A549 (cell line): ENCODE data around the gene REC114. TPM values are rescaled to one million over a fixed set of nuclear protein-coding genes. Genes with fewer than 3 reads are reported as not detected.

Experiments used
- ATAC-seq, 2 experiments: fragments of 200-7000 bp in 1 of 2; fragments of >200 bp in 1 of 2; cut with Nextera tagmentation in 1 of 2; cut with Tn5 transposase in 1 of 2; 3 replicates each; pipeline versions ENCODE4 v1.8.0 to v1.9.1; 2018 to 2020; ENCODE audit warnings: mild to moderate bottlenecking in 1 of 2, moderate library complexity in 1 of 2
- CTCF ChIA-PET: fragments of 300-600 bp; sonication (Branson Sonifier 250); formaldehyde crosslinking; extraction: SDS; loops from one replicate; lab custom pipeline; 2021; ENCODE audit warnings: antibody characterized with exemption, inconsistent platforms; lab: Yijun Ruan, JAX
- POLR2A ChIA-PET: fragments of 350-600 bp; formaldehyde crosslinking; extraction: SDS; loops from one replicate; lab custom pipeline; 2021; ENCODE audit warnings: antibody characterized with exemption, inconsistent platforms; lab: Yijun Ruan, JAX
- DNase-seq, 2 experiments: peaks; one replicate each; pipeline versions ENCODE4 v3.0.0 to v3.0.0-alpha.2; 2011 to 2016; ENCODE audit warnings: low read depth in 1 of 2, low spot score in 1 of 2
- FAIRE-seq: peaks from 2 replicates; lab custom pipeline; 2011; peaks lifted over from hg19 to GRCh38; lab: Jason Lieb, UNC
- H3K27ac ChIP-seq, 2 experiments: fragments of >200 bp; sonication (Bioruptor Twin); formaldehyde crosslinking; 3 replicates each; pipeline ENCODE4 v1.5.1; 2016 to 2017
- H3K4me1 ChIP-seq: fragments of >200 bp; sonication (Bioruptor Twin); formaldehyde crosslinking; 3 replicates; pipeline ENCODE4 v1.6.1; 2016
- H3K4me2 ChIP-seq: fragments of >200 bp; sonication (Bioruptor Twin); formaldehyde crosslinking; 3 replicates; pipeline ENCODE4 v1.6.1; 2016
- H3K4me3 ChIP-seq: fragments of >200 bp; sonication (Bioruptor Twin); formaldehyde crosslinking; 3 replicates; pipeline ENCODE4 v1.5.1; 2016
- H3K9me3 ChIP-seq: fragments of >200 bp; sonication (Bioruptor Twin); formaldehyde crosslinking; 3 replicates; pipeline ENCODE4 v1.6.1; 2016
- BCL3 ChIP-seq: fragments of >200 bp; sonication (Bioruptor Twin); formaldehyde crosslinking; IDR thresholded peaks from 3 replicates; pipeline ENCODE4 v1.6.1; 2016
- CBX2 ChIP-seq: fragments of 200-600 bp; sonication (generic); IDR thresholded peaks from 2 replicates; pipeline ENCODE4 v1.6.1; 2016; ENCODE audit warnings: low read depth, mild to moderate bottlenecking, borderline replicate concordance
- CBX8 ChIP-seq: fragments of 200-600 bp; sonication (generic); IDR thresholded peaks from 2 replicates; pipeline ENCODE4 v1.6.1; 2016
- CHD2 ChIP-seq: fragments of 150-350 bp; IDR thresholded peaks from 2 replicates; pipeline ENCODE4 v1.6.1; 2014; ENCODE audit warnings: low read length; ENCODE audit not compliant: partially characterized antibody
- CHD4 ChIP-seq: fragments of 200-600 bp; sonication (generic); IDR thresholded peaks from 2 replicates; pipeline ENCODE4 v1.6.1; 2016; ENCODE audit warnings: antibody characterized with exemption, mild to moderate bottlenecking, borderline replicate concordance
- EHF ChIP-seq: fragments of 250-450 bp; sonication (Bioruptor Pico); IDR thresholded peaks from 2 replicates; pipeline ENCODE4 v1.5.0; 2020; ENCODE audit warnings: mild to moderate bottlenecking
- FOSL2 ChIP-seq, 2 experiments: fragments of 450-650 bp in 1 of 2; fragments of >200 bp in 1 of 2; sonication (Bioruptor Twin) in 1 of 2; formaldehyde crosslinking; IDR thresholded peaks; 2 replicates each; pipeline versions ENCODE4 v1.5.0 to v1.6.1; 2016 to 2020; ENCODE audit warnings: mild to moderate bottlenecking in 1 of 2, moderate library complexity in 1 of 2
- GATA3 ChIP-seq: IDR thresholded peaks from 2 replicates; pipeline ENCODE4 v1.6.1; 2012; ENCODE audit warnings: borderline replicate concordance
- HDAC2 ChIP-seq: fragments of 200-600 bp; sonication (generic); IDR thresholded peaks from 2 replicates; pipeline ENCODE4 v1.6.1; 2016
- HMGXB4 ChIP-seq: fragments of 250-450 bp; sonication (Bioruptor Pico); IDR thresholded peaks from 2 replicates; pipeline ENCODE4 v1.5.0; 2021; ENCODE audit warnings: mild to moderate bottlenecking, moderate library complexity, borderline replicate concordance
- HOXB13 ChIP-seq: fragments of 250-450 bp; sonication (Bioruptor Pico); IDR thresholded peaks from 2 replicates; pipeline ENCODE4 v1.5.0; 2020; ENCODE audit warnings: low read depth, mild to moderate bottlenecking, moderate library complexity
- JUN ChIP-seq, 2 experiments: fragments of >200 bp; sonication (Bioruptor Twin); formaldehyde crosslinking; IDR thresholded peaks; 2 replicates in 1 of 2; 3 replicates in 1 of 2; pipeline ENCODE4 v1.6.1; 2016 to 2017
- JUNB ChIP-seq: fragments of >200 bp; sonication (Bioruptor Twin); formaldehyde crosslinking; IDR thresholded peaks from 2 replicates; pipeline ENCODE4 v1.6.1; 2016
- MAFK ChIP-seq: fragments of 450-650 bp; IDR thresholded peaks from 2 replicates; pipeline ENCODE4 v1.6.1; 2014; ENCODE audit not compliant: partially characterized antibody
- MAX ChIP-seq: IDR thresholded peaks from 2 replicates; pipeline ENCODE4 v1.6.1; 2012
- POLR2A ChIP-seq: IDR thresholded peaks from 2 replicates; pipeline ENCODE4 v1.6.1; 2012; ENCODE audit warnings: mild to moderate bottlenecking, low read length
- RCOR1 ChIP-seq: fragments of 150-350 bp; IDR thresholded peaks from 2 replicates; pipeline ENCODE4 v1.6.1; 2014; ENCODE audit warnings: antibody characterized with exemption, low read length, low read depth
- REST ChIP-seq: fragments of 200-600 bp; sonication (generic); IDR thresholded peaks from 2 replicates; pipeline ENCODE4 v1.6.1; 2016; ENCODE audit warnings: antibody characterized with exemption, mild to moderate bottlenecking, moderate library complexity
- ZC3H11A ChIP-seq: fragments of 450-650 bp; IDR thresholded peaks from 2 replicates; pipeline ENCODE4 v1.6.1; 2014; ENCODE audit warnings: antibody characterized with exemption, mild to moderate bottlenecking
- ZFP36 ChIP-seq: fragments of 450-650 bp; IDR thresholded peaks from 2 replicates; pipeline ENCODE4 v1.6.1; 2014; ENCODE audit warnings: borderline replicate concordance; ENCODE audit not compliant: partially characterized antibody
- ZNF302 ChIP-seq: fragments of 250-450 bp; sonication (Bioruptor Pico); IDR thresholded peaks from 2 replicates; pipeline ENCODE4 v1.9.0; 2021; ENCODE audit warnings: inconsistent platforms, mild to moderate bottlenecking, moderate library complexity
- WGBS: methylation state at CpG from one replicate; pipeline ENCODE4 v1.1.6; 2017; ENCODE audit errors: missing lambda C conversion rate; 5-methylcytosine and 5-hydroxymethylcytosine counted together
- polyA plus RNA-seq, 4 experiments: library from polyadenylated mRNA; depleted of rRNA in 3 of 4; stranded (reverse); fragments of >200 nt; fragmentation: RNase III in 1 of 4; extraction: RNeasy Plus Mini Kit Qiagen cat#74134 plus additional on column Dnase treatment in 1 of 4; gene quantifications; 2 replicates in 3 of 4; 3 replicates in 1 of 4; pipeline ENCODE4 v1.2.3, GENCODE V29; 2011 to 2017
- TF ChIP-seq, protein P1 (sequence below): IDR thresholded peaks from 2 replicates; pipeline ENCODE4 v1.6.1; 2012; ENCODE audit warnings: low read depth, borderline replicate concordance
- TF ChIP-seq, protein P2 (sequence below): fragments of 150-350 bp; IDR thresholded peaks from 2 replicates; pipeline ENCODE4 v1.6.1; 2014; ENCODE audit warnings: low read depth, mild to moderate bottlenecking, low read length
- TF ChIP-seq, protein P3 (sequence below): fragments of >200 bp; sonication (Bioruptor Twin); formaldehyde crosslinking; IDR thresholded peaks from 3 replicates; pipeline ENCODE4 v1.5.1; 2016
- TF ChIP-seq, protein P4 (sequence below): fragments of 450-650 bp; IDR thresholded peaks from 2 replicates; pipeline ENCODE4 v1.6.1; 2014; ENCODE audit warnings: antibody characterized with exemption

Gene REC114
- polyA plus RNA-seq, 2 of the 4 experiments (the other 2 are of a cell fraction) = not detected

DNA sequence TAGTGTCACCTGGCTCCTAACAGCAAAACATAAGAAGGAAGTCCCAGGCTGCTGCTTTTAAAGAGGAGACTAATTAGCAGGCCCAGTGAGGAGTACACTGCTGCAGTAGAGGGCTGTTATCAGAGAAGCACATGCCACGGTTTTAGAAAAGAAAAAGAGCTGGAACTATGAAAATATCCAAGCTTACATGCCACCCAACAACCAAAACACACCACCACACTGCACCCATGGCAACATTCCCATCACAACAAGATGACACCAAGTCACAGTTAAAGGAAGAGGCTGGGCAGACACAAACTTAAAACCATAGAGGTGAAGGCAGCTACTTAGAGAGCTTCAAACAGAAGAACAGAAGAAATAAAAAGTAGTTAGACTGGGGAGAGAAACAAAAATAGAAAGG is 153.2 kb downstream of the REC114 start:
- H3K4me3 ChIP-seq = no peak overlapping the region
- ChIA-PET POLR2A (no interaction called here), CTCF (interaction anchor here (0.7 to 7.0 kb wide), 7 partner anchors 8 to 104 kb away, joined by 3 to 51 read pairs (median 5); partner anchors contain the start of gene NPTN)
- TF ChIP-seq, protein P1, sequence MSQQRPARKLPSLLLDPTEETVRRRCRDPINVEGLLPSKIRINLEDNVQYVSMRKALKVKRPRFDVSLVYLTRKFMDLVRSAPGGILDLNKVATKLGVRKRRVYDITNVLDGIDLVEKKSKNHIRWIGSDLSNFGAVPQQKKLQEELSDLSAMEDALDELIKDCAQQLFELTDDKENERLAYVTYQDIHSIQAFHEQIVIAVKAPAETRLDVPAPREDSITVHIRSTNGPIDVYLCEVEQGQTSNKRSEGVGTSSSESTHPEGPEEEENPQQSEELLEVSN = no peak
- TF ChIP-seq, protein P2, sequence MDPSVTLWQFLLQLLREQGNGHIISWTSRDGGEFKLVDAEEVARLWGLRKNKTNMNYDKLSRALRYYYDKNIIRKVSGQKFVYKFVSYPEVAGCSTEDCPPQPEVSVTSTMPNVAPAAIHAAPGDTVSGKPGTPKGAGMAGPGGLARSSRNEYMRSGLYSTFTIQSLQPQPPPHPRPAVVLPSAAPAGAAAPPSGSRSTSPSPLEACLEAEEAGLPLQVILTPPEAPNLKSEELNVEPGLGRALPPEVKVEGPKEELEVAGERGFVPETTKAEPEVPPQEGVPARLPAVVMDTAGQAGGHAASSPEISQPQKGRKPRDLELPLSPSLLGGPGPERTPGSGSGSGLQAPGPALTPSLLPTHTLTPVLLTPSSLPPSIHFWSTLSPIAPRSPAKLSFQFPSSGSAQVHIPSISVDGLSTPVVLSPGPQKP = no peak
- no peak for TF ChIP-seq EHF (CRISPR knock-in tag)
- TF ChIP-seq JUN (IDR thresholded peaks at IDR 0.05) = no peak
- TF ChIP-seq HDAC2 = no peak
- TF ChIP-seq RCOR1 = no peak
- no peak for TF ChIP-seq HMGXB4 (CRISPR knock-in tag)
- TF ChIP-seq ZC3H11A = no peak
- no peak for TF ChIP-seq POLR2A
- TF ChIP-seq REST = no peak
- TF ChIP-seq JUNB = no peak
- TF ChIP-seq CHD2 = no peak
- TF ChIP-seq FOSL2 (IDR thresholded peaks at IDR 0.05) = no peak
- TF ChIP-seq FOSL2 (CRISPR knock-in tag; IDR thresholded peaks at IDR 0.05) = no peak
- no peak for TF ChIP-seq MAX
- no peak for TF ChIP-seq MAFK
- H3K4me1 ChIP-seq = peaks cover 20% of the 10 kb centered on the region
- ATAC-seq (no peak), FAIRE-seq (no peak), DNase-seq (no peak)
- no peak overlapping the region for H3K4me2 ChIP-seq
- no peaks in the 10 kb centered on the region for H3K9me3 ChIP-seq
- H3K27ac ChIP-seq = no peak overlapping the region
- 56% methylated on average over 1 of the region's 1 CpG for whole genome bisulfite sequencing

DNA sequence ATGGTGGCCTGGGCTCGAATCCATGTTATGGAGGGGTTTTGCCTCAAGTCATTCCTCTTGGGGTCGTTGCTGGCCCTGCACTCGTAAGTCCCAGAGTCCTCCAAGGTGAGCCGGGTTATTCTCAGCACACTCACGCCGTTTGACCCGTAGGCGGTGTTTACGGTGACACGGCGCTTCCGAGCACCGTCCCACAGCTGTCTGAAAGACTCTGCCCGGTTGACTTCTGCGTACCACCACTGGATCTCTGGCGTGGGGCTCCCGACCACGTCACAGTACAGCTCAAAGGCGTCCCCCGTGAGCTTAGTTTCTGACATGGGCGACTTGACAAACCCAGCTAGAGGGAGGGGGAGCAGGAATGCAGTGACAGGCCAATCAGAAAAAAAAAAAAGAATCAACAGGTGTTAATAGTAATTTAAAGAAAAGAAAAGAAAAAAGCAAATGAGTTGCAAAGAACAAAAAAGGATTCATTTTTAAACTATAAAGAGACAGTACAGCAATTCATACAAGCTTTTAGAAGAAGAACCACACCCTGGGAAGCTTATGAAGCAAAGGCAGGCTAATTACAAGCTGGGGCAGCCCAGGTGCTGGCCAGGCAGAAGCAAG is 154.2 kb downstream of the REC114 start:
- H3K4me3 ChIP-seq = no peak overlapping the region
- no peak for FAIRE-seq
- ATAC-seq = no peak
- no peak overlapping the region for H3K27ac ChIP-seq
- TF ChIP-seq CBX8 = no peak
- TF ChIP-seq HOXB13 = no peak
- TF ChIP-seq ZNF302 (CRISPR knock-in tag) = no peak
- no peak for TF ChIP-seq GATA3
- no peak for TF ChIP-seq ZFP36
- TF ChIP-seq CBX2 = no peak
- no peak for TF ChIP-seq BCL3
- TF ChIP-seq, protein P3, sequence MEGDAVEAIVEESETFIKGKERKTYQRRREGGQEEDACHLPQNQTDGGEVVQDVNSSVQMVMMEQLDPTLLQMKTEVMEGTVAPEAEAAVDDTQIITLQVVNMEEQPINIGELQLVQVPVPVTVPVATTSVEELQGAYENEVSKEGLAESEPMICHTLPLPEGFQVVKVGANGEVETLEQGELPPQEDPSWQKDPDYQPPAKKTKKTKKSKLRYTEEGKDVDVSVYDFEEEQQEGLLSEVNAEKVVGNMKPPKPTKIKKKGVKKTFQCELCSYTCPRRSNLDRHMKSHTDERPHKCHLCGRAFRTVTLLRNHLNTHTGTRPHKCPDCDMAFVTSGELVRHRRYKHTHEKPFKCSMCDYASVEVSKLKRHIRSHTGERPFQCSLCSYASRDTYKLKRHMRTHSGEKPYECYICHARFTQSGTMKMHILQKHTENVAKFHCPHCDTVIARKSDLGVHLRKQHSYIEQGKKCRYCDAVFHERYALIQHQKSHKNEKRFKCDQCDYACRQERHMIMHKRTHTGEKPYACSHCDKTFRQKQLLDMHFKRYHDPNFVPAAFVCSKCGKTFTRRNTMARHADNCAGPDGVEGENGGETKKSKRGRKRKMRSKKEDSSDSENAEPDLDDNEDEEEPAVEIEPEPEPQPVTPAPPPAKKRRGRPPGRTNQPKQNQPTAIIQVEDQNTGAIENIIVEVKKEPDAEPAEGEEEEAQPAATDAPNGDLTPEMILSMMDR = no peak
- TF ChIP-seq, protein P4, sequence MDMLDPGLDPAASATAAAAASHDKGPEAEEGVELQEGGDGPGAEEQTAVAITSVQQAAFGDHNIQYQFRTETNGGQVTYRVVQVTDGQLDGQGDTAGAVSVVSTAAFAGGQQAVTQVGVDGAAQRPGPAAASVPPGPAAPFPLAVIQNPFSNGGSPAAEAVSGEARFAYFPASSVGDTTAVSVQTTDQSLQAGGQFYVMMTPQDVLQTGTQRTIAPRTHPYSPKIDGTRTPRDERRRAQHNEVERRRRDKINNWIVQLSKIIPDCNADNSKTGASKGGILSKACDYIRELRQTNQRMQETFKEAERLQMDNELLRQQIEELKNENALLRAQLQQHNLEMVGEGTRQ = no peak
- no peak for TF ChIP-seq ZC3H11A
- TF ChIP-seq CHD4 = no peak
- DNase-seq = no peak
- peaks cover 29% of the 10 kb centered on the region for H3K4me1 ChIP-seq
- ChIA-PET POLR2A (no interaction called here), CTCF (interaction anchor here (0.7 to 7.0 kb wide), 7 partner anchors 9 to 1711 kb away, joined by 3 to 51 read pairs (median 4); partner anchors contain the start of gene NPTN)
- H3K4me2 ChIP-seq = no peak overlapping the region
- WGBS = 97% methylated on average over 21 of the region's 21 CpGs
- H3K9me3 ChIP-seq = no peaks in the 10 kb centered on the region
